ENCODE results near the gene DZANK1.
A peak's percentile ranks its signal among the peaks of the same experiment; 100 is the strongest.
"Not testable (repeated sequence)": the region's sequence is repeated elsewhere in the genome, so short reads cannot be mapped to it uniquely, and the experiment has no call there.

DZANK1 gene

GRCh38 chr20:18466894-18467730 is at the start of gene DZANK1, which contains the start of gene POLR3F:
DZANK1 (minus strand) TSS chr20:18467030; CDS start chr20:18465358, 1,672 bp downstream.
POLR3F (plus strand) TSS chr20:18467390; CDS start chr20:18467507, 117 bp downstream.
- peak; percentile 98 for DNase-seq

GRCh38 chr20:18515973-18516372 is 49.1 kb upstream of the DZANK1 start:
- DNase-seq: no peak

- no peak for DNase-seq
These were observed 47.3 kb upstream of the DZANK1 start for GRCh38 chr20:18514127-18514526.

- no peak for DNase-seq
These were observed 46.4 kb upstream of the DZANK1 start for GRCh38 chr20:18513208-18513607.

GRCh38 chr20:18511571-18511970 is 44.7 kb upstream of the DZANK1 start:
- no peak for DNase-seq

GRCh38 chr20:18507218-18508191 is 40.7 kb upstream of the DZANK1 start, which contains the start of gene SEC23B:
SEC23B (plus strand) TSS chr20:18507940; CDS start chr20:18510836, 2,896 bp downstream.
- peak; percentile 90 for DNase-seq

GRCh38 chr20:18506744-18507143 is 39.9 kb upstream of the DZANK1 start:
- no peak for DNase-seq

GRCh38 chr20:18504479-18505060 is 37.7 kb upstream of the DZANK1 start:
- DNase-seq: peak; percentile 14

GRCh38 chr20:18501672-18502071 is 34.8 kb upstream of the DZANK1 start:
- not testable (repeated sequence) for DNase-seq

- no peak for DNase-seq
These were observed 30.8 kb upstream of the DZANK1 start for GRCh38 chr20:18497603-18498002.

GRCh38 chr20:18496740-18497592 is 30.1 kb upstream of the DZANK1 start, which contains the start of gene RBBP9:
RBBP9 (minus strand) TSS chr20:18497225; CDS start chr20:18497167, 58 bp downstream.
- peak; percentile 36 for DNase-seq

- DNase-seq: no peak
These were observed 29.2 kb upstream of the DZANK1 start for GRCh38 chr20:18496042-18496441.

- no peak for DNase-seq
These were observed 21.5 kb upstream of the DZANK1 start for GRCh38 chr20:18488301-18488700.

GRCh38 chr20:18481596-18481995 is 14.8 kb upstream of the DZANK1 start:
- no peak for DNase-seq

- DNase-seq: no peak
These were observed 11.0 kb upstream of the DZANK1 start for GRCh38 chr20:18477821-18478220.

GRCh38 chr20:18477218-18477617 is 10.4 kb upstream of the DZANK1 start:
- DNase-seq: no peak

- DNase-seq: no peak
These were observed 296 bp downstream of the DZANK1 start for GRCh38 chr20:18466574-18466893.

GRCh38 chr20:18465536-18466200 is 1.2 kb downstream of the DZANK1 start:
- no peak for DNase-seq

GRCh38 chr20:18456600-18456999 is 10.2 kb downstream of the DZANK1 start:
- DNase-seq: no peak

GRCh38 chr20:18443886-18444285 is 22.9 kb downstream of the DZANK1 start:
- no peak for DNase-seq

- no peak for DNase-seq
These were observed 26.4 kb downstream of the DZANK1 start for GRCh38 chr20:18440403-18440802.
